Stimulated activated CD8-positive, alpha-beta memory T cell treated with anti-CD3 and anti-CD28 coated beads, Interleukin-2, amount 100 ng/mL, for 48 hours (primary cell): Measurements from ENCODE around the gene FRMPD4.

Experiments used
- DNase-seq, 2 donors: peaks; one replicate each; pipeline ENCODE4 v3.0.0-alpha.2; 2020; ENCODE audit warnings: low read depth in 2 of 2

Gene FRMPD4

DNA sequence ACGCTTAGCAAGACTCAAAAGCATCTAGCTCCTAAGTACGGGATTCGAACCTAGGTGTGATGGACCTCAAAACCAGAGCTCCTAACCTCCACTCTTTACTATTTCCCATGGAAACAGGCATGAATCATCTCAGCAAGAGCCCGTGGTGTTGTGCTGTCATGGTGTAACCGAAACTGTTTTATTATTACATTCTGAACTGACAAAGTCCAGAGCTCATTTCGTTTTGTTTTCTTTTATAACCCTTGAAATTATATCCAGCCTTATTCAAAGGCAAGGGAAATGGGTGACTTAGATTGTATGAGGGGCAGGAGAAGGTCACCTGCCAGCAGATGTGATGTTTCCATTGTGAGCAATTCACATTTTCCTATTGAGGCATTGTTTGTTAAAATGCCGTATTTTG lies 301.1 kb downstream of the FRMPD4 start:
- no peak for DNase-seq

DNA sequence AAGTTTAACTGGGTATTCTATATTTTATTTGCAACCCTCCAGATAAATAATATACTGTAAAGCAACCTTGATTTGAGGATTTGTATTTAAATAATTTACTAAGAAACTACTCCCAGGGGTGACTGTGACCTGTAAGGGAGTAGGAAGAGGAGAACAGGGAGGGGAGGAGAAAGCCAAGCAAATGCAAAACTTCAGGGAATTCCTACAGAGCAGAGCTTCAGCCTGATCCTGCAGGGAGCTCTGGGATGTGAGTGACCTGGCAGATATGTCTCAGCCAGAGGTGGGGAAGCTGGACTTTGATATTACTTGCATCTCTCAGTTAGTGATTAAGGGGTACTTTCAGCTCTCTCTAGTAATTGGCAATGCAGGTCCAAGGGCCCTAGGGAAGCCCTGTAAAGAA lies 302.0 kb downstream of the FRMPD4 start:
- DNase-seq = no peak

DNA sequence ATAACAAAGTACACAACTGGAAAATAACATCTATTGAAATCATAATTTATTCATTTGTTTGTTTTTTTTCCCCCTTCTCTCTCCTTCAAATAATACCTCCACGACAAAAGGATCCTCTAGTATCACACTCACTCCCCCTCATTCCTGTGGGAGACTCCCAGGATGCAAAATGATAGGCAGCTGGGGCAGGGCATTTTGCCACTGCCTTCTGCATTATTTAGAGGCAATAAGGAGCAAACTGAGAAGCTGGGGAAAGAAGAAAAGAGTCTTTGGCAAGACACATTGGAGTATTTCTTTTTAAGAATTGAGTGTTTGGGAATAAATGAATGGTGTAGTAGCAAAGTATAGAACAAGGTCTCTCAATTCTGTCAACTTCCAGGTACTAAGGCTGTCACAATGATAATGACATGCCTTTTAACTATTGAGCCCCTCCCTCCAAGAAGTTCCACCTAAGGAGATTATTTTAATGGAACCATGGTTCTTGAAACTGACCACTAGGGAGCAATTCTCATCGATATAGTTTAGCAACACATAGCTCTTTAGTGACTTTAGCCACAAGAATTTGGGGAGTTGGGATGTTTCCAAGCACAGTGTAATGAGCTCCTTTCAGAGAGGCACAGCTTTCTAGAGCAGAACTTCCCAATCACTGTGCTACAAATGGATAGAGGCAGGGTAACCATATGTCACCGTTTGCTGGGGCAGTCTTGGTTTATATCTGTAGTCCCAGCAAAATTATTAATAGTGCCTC lies 303.3 kb downstream of the FRMPD4 start:
- no peak for DNase-seq

DNA sequence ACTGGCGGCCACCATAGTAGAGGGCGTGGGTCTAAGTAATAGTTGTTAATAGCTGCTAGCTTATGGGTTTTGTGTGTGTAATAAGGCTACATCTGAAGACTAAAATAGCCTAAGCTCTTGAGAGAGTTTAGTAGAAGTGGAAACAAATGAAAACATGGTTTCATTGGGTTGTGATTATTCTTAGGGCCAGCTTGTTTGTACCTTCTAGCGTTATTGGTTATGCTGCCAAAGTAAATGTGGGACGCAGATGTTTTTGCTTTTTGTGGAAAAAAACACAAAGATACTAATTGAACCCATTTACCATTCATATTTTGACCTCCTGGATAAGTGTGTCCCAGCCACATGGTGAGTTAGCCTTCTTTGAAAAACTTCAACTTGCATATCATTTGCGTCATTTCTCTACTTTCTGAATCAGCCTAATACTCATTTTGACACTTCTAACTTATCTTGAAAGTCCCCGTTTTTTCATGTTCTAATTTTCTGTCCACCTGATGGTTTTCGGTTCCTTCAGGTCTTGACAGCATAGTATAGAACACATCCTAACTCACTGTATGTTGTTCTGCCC lies 305.3 kb downstream of the FRMPD4 start:
- no peak for DNase-seq

DNA sequence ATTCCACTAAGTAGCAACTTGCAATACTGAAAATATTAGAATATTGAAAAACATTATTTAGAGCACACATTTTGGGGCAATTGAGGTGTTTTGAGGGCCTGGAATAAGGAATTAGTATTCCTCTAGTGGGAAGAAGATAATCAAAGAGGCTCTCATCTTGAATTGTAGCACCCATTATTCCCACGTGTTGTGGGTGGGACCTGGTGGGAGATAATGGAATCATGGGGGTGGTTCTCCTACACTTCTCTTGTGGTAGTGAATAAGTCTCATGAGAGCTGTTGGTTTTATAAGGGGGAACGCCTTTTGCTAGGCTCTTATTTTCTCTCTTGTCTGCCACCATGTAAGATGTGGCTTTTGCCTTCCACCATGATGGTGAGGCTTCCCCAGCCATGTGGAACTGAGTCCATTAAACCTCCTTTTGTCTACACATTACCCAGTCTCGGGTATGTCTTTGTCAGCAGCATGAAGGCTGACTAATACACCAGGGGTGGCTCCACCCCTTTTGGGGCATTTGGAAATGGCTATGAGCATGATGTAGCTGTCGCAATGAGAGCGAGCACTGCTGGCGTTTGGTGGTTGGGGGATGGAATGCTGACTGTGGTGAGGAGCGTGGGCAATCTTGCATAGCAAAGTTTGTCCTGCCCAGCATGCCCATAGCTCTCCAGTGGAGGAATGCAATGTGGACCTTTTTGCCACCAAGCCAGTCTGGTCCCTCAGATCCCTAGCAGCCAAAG lies 308.2 kb downstream of the FRMPD4 start:
- DNase-seq = no peak

DNA sequence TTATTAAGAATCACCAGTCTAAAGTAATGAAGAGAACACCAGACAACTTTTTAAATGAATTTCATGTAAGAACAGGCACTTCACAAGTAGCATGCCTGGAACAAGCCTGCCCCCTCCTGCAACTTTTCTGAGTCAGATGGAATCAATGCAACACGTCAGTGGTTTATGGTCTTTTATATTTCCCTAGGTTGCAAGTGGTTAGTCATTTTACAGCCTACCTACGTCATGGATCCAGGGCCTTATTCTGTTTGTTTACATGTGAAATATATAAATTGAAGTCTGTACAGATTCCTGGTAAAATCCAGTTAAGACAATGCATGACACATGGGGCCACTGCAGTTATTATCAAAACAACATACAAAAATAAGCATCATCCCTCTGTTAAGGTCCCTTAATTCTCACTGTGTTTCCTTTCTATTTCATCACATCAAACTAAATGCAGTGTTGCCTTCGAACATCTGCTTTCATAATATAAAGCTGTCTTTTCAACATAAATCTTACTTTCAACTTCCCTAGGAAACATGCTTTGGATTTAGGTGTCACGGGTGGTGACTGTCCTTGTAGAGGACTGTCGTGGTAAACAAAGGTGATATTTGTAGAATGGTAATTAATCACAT lies 309.3 kb downstream of the FRMPD4 start:
- no peak for DNase-seq

DNA sequence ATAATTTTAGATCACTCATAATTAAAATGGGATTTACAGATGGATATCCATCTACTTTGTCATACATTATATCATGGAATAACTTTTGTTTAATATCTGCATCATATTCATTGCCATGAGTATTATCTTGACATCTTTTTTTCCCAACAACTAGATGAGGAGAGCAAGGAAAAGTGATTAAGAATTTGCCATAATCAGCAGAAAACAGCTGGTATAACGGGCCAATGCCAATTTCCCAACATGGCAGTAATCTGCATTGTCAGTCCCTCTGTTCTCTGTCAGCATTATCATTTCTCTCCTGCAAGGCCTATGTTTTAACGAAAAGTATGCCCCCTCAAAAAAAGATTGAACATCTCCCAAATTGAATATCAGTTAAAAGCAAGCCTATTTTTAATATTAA lies 314.0 kb downstream of the FRMPD4 start:
- no peak for DNase-seq

DNA sequence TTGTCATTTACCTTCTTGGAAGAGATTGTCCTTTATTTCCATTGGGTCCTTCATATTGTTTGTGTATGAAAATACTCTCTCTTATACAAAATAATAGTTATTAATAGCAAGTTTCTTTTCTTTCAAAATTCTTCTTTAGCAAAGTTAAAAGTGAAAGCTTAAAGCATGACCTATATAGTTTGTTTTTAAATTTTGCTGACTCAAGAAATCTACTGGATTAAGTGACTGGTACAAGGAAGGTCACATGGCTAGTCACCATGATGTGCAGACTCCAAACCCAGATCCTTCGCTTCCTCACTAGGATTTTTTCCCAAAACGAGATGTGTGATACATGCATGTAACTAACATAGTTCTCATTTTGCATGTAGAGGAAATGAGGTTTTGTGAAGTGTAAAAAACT lies 322.7 kb downstream of the FRMPD4 start:
- DNase-seq = no peak

DNA sequence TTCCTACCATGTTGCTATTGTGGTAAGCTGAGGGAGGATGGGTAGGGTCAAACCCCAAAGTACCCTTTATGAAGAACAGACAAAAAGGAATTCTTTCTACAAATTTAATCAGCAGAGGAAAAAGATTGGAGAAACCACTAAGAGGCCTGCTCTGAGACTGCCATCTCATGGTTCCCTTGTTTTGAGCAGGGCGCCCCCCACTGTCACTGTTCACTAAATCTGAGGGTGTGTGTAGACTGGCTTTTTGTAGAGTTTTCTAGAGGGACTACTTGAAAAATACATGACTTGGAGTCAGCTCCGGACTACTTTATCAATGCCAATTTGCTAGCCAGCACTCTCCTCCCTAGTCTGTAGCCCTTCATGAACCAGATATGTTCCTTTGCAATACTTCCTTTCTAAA lies 324.8 kb downstream of the FRMPD4 start:
- no peak for DNase-seq

DNA sequence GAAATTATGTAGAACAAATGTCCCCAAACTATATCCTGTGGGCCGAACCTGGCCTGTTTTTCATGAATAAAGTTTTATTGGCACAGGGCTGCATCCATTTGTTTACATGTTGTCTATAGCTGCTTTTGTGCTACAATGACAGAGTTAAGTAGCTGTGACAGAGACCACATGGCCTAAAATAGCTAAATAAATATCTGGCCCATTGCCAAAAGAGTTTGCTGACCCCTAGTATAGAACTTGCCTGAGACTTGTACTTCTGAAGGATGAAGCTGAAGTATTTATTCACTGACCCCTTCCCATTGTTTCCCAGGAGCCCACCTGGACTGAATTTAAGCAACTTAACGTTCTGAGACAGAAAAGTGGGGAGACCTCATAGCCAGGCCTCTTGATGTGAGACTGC lies 325.6 kb downstream of the FRMPD4 start:
- DNase-seq = no peak

DNA sequence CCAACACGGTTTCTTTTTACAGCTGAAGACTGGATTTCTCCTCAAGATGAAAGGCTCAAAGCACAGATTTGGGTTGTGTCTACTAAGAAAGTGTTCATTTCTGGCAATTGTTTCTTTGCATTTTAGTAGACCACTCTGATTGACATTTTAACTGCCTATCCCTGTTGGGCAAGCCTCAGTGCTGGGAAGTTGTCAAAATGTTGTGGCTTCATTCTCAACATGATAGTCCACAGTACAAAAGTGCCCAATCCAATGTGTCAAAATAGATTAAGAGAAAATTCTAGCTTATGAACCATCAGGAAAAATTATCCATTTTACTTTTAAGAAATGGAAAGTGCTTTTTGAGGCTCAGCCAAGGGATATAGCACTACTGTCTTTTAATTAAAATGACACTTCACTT lies 329.0 kb downstream of the FRMPD4 start:
- no peak for DNase-seq

DNA sequence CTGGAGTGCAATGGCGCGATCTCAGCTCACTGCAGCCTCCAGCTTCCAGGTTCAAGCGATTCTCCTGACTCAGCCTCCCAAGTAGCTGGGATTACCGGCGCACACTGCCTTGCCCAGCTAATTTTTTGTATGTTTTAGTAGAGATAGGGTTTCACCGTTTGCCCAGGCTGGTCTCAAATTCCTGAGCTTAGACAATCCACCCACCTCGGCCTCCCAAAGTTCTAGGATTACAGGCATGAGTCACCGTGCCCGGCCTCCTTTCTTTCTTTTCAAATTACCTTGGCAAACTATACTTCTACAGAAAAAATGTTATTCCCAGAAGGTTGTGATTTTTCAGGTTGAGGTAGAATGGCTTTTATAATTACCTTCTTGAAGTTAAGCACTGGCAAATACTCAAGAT lies 331.0 kb downstream of the FRMPD4 start:
- no peak for DNase-seq

DNA sequence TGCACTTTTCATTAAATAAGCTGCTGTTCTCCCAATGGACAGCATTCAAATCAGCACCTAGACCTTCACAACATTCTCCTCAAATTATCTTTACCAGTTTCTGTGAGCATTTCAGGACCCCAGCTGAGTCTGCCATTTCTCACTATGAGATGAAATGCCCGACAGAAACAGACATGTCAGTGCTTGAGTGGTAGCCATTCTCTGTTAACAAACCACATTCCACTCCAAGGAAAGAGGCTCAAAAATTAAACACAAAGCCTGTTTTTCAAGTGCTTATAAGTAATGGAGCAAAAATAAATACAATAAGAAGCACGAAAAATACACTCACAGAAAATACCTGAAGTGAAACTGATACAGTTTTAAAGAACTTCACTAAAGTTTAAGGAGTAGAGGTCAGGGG lies 332.8 kb downstream of the FRMPD4 start:
- no peak for DNase-seq

DNA sequence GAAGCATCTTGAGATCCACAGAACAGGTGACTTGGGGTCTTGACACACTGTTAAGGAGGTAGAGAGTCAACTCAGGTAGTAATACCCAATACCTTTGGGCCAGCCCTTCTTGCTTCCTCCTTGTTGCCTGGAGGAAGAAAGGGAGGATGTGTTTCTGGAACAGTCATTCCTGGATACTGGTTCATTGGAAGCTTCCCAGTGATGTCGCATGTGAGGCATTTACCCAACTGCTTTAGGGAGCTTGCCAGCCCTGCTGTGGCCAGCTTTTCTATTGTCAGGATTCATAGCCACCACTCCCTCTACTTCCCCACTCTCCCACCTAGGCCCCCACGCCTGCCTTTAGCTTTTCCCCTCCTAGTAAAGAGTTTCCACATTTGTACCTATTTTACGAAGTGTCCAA lies 342.7 kb downstream of the FRMPD4 start:
- DNase-seq = no peak

DNA sequence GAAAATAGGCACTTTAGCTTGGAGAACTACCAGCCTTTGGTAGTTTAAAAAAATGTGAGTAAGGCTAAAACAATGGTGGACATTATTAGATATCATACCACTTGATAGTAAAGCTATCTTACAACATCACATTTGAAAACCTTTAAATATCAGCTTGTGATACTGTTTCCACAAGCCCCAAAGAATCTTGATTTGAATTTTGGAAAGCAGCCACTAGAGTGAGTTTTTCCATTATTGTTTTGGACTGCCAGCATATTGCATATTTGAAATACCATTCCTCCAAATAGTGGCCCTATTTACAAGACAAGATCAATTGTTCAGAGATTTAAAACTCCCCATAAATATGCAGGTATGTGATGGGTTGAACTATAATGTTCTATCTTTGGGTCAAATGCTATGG lies 349.9 kb downstream of the FRMPD4 start:
- no peak for DNase-seq

DNA sequence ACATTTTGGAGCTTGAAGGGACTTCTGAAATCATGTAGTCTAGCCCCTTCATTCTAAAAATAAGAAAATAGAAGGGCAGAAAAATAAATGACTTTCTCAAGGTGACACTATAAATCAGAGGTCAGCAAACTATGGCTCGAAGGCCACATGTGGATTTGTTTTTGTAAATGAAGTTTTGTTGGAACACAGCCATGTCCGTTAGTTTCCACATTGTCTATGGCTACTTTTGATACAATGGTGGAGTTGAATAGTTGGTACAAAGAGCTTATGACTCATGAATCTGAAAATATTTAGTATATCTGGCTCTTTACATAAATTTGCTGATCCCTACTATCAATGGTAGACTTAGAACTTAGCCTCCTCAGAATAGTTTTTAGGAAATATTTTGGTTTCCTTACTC lies 350.5 kb downstream of the FRMPD4 start:
- no peak for DNase-seq

DNA sequence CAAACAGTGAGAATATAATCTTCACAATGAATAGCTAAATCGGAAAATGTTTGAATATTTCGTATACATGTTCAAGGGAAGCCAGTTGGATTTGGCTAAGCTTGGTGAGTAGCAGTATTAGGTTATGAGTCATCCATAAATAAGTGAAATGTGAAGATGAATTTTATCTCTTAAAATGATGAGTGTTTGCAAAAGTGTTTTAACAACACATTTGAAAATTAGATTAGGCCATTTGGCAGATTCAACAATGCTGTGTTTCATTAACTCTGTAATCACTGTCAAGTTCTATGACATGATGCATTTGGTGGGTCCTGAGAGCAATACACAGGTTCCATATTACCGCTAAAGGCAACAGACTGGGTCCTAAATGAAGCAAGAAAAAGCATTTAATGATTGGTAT lies 351.1 kb downstream of the FRMPD4 start:
- DNase-seq = no peak

DNA sequence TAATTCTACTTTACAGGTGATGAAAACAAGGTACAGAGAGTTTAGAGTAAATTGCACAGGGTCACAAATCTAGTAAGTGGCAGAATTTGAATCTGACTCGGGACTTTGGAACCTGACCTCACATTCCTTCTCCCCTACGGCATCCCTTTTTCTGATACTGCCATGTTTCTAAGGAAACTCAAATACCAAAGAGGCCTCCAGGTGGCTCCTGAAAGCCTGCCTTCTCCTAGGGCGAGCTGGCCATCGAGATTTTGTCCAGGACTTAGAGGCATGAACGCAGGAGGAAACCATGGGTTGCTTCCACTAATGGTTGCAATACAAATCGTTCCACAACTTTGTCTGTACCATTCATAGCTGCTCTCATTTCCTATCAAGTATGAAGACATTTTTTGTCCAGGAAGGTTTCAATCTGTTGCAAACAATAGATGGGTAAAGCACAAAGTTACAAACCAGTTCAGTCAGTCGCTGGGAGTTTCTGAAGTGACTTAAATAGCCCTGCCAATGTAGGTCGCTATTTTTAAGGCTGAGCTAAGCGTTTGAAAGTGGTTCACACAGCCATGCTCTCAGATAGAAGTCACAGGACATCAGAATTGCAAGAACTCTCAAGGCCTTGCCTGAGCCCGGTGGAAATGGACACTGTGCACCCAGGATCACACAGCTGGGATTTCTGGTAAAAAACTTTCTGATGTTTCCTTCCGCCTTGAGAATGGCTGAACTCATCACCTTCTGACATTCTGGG lies 356.3 kb downstream of the FRMPD4 start:
- DNase-seq = no peak

DNA sequence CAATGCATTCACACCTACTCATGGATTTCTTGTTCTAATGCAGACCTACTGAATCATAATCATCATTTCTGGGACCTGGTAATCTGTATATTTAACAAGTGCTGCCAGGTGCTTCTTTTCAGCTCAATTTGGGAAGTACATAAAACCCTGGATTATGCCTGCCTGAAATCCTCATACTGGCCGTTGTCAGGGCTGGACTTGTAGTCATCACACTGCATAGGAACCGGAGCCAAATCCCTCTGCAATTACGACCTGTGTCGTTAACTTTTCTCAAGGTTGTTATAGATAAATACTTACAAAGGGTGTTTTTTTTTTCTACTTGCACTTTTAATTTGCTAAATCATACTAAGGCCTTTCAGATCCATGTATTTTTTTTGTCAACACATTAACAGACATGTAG lies 358.1 kb downstream of the FRMPD4 start:
- no peak for DNase-seq

DNA sequence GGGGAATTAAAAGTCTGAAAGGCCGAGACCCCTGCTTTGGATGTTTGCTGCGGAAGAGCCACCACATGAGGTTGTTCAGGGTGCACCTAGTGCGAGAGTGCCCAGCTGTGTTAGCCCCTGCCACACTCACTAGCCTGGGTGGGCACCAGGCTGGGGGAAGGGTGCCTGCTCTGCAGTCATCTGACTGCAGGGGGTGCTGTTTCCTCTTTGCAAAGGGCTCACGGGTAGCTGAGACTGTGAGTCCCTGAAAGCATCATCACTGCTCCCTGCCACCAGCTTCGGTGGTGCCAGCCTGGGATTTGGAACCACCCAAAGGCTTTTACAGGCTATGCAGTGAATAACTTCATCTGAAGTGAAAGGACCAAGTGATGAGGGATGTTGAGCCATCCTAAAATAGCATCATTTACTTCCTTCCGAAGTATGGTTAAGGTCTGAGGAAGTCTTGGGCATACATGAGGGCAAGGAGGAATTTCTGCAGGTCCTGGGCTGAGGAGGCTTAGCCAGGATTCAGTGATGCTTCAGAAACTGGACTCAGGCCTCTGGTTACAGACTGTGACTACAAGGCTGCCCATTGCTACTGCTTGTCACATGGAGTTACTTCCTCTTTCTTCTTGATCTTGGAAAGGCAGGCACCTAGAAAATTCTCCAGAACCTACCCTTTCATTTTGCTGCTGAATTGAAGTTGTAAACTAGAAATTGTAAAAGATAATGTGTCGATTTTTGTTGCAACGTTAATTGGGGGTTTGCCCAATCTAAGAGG lies 359.7 kb downstream of the FRMPD4 start:
- no peak for DNase-seq

DNA sequence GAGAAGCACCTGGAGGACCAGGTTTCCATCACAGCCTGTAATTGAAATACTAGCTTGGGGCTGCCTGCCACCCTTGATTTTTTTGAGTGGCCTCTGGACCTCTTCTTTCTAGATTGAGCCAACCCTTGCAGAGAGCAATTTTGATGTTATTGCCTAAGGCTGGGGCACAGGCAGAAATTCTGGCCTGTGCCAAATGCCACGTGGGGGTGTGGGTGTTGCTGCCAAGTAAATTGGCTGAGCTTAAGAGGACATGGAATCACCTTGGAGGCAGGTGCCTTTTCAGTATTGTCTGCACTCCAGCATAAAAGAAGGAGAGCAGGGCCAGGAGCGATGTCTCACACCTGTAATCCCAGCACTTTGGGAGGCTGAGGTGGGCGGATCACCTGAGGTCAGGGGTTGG lies 366.9 kb downstream of the FRMPD4 start:
- no peak for DNase-seq
